EL (cell line): ENCODE measurements around the gene MEIKIN.

Experiments
- DNase-seq: peaks from one replicate; pipeline ENCODE4 v3.0.0-alpha.2; 2016

Gene MEIKIN

GRCh38 chr5:131766689-131767088 lies 178.8 kb downstream of the MEIKIN start:
- DNase-seq = no peak

GRCh38 chr5:131765261-131765660 lies 180.2 kb downstream of the MEIKIN start:
- DNase-seq = no peak

GRCh38 chr5:131763968-131764367 lies 181.5 kb downstream of the MEIKIN start:
- DNase-seq = no peak

- DNase-seq = no peak
These were observed 184.7 kb downstream of the MEIKIN start for GRCh38 chr5:131760793-131761192.

GRCh38 chr5:131759704-131760103 lies 185.8 kb downstream of the MEIKIN start:
- DNase-seq = no peak

GRCh38 chr5:131758520-131758900 lies 187.0 kb downstream of the MEIKIN start:
- DNase-seq = peak; percentile 15

- DNase-seq = no peak
These were observed 187.5 kb downstream of the MEIKIN start for GRCh38 chr5:131757830-131758519.
